ENCODE results near the gene PPARG.
"Not testable (repeated sequence)": the region's sequence is repeated elsewhere in the genome, so short reads cannot be mapped to it uniquely, and the experiment has no call there.

Gene PPARG

DNA sequence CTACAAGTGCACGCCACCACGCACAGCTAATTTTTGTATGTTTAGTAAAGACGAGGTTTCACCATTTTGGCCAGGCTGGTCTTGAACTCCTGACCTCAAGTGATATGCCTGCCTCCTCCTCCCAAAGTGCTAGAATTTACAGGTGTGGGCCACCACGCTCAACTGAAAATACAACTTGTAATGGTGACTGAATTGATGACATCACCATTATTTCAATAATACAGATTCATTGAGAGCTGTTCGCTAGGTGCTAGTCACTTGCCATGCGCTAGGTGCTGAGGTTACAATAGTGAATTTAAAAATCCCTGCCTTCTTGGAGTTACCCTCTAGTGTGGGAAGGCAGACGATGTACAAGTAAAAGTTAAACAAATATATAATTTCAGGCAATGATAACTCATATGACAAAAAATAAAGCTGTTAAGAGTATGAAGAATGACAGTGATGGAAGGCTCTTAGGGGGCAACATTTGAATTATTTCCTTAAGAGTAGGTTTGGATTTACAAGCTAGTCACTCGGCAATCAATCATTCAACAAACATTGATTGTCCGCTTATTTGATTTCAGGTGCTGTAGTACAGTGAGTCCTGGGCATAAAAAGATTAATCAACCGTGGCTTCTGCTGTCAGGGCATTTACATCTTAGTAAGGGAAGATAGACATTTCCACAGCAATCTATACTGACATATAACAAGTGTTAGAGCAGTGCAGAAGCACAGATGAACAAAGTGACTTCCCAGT lies 9.1 kb upstream of the PPARG start:
- DNase-seq, result no peak

DNA sequence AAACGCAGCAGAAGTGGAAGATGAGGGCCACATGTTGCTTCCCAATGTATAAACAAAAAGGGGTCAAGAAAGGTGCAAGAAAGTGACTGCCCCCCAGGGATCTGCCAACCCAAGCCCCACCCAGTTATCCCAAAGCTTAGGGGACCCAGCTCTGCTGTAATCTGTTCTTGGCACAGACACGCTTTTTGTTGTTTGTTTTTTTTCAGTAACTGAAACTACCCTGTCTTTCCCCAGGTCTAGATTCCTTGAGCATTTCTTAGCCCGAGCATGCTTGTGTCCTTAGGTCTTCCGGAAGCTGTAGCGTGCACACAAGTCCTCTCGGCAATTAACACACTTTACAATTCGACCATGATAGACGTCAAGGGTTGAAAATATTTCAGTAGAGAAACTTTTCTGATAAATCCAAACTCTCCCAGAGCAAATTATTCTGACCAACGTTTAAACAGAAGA lies 8.5 kb upstream of the PPARG start:
- DNase-seq, result no peak

DNA sequence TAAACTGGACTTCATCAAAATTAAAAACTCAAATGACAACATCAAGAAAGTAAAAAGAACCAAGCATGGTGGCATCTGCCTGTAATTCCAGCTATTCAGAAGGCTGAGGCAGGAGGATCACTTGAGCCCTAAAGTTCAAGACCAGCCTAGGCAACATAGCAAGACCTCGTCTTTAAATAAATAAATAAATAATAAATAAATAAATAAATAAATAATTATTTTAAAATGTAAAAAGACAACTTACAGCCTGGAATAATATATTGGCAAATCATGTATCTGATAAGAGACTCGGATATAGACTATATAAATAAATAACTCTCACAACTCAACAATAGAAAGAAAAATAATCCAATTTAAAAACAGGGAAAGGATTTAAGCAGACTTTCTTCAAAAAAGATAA lies 4.3 kb upstream of the PPARG start:
- no peak for DNase-seq

DNA sequence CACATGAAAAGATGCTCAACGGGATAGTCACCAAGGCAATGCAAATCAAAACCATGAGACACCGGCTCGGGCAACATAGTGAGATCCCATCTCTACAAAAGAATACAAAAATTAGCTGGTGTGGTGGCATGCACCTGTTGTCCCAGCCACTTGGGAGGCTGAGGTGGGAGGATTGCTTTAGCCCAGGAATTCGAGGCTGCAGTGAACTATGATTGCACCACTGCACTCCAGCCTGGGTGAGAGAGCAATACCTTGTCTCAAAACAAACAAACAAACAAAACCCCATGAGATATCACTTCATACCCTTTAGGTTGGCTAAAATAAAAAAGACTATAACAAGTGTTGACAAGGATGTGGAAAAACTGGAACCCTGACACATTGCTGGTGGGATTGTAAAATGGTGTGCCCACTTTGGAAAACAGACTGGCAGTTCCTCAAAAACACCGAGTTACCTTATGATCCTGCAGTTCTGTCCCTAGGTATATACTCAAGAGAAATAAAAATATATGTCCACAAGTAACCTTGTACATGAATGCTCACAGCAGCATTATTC lies 3.8 kb upstream of the PPARG start:
- no peak for DNase-seq

DNA sequence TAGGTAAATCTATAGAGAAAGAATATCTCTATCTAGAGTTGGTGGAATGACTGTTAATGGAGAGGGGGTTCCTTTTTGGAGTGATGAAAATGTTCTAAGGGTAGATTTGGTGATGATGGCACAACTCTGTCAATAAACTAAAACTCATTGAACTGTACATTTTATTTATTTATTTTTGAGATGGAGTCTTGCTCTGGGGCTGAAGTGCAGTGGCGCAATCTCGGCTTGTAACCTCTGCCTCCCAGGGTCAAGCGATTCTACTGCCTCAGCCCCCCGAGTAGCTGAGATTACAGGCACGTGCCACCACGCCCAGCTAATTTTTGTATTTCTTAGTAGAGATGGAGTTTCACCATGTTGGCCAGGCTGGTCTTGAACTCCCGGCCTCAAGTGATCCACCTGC lies 3.1 kb upstream of the PPARG start:
- not testable (repeated sequence) for DNase-seq

DNA sequence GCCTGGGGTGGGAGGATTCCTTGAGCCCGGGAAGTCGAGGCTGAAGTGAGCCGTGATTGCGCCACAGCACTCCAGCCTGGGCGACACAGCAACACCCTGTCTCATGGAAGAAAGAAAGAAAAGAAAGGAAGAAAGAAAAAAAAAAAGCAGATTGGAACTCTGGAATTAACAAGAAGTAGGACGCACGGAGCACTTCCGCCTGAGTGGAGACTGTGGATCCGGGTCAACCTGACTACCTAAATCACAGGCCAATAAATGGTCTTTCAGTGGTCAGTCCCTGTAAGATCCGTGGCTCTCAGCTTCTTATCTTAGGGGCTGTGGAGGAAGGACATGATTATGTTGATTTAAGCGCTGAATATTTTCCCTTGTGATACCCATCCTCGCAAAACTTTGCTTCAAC lies 2.4 kb upstream of the PPARG start:
- DNase-seq, result no peak

DNA sequence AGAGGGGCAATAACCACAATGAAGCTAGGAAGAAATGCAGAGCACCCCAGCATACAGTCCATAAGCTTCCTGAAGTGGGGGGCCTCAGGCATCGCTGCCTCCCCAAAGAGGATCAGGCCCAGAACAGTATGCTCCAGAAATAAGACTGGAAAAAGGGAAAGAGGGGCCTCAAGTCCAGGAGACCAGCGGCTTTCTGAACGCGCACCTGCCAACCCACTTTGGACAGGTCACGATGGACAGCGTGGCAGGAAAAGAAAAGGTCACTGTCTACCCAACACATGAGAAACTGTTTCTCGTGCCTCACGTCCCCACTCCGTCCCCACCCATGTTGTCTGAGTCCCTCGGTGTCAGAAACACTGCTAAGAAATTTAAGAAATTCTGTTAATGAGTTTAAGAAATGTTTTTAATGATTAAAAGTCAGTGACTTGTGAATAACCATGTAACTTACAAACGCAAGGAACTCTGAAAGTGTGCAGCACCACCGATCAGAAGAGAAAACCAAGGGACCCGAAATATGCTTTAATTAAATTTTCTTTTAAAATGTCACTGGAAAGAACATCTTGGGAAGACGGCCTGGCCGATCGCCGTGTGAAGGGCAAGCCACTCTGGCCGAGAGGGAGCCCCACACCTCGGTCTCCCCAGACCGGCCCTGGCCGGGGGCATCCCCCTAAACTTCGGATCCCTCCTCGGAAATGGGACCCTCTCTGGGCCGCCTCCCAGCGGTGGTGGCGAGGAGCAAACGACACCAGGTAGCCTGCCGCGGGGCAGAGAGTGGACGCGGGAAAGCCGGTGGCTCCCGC lies 1.7 kb upstream of the PPARG start:
- peak in 1 of 2 donors; percentile 30 for DNase-seq

DNA sequence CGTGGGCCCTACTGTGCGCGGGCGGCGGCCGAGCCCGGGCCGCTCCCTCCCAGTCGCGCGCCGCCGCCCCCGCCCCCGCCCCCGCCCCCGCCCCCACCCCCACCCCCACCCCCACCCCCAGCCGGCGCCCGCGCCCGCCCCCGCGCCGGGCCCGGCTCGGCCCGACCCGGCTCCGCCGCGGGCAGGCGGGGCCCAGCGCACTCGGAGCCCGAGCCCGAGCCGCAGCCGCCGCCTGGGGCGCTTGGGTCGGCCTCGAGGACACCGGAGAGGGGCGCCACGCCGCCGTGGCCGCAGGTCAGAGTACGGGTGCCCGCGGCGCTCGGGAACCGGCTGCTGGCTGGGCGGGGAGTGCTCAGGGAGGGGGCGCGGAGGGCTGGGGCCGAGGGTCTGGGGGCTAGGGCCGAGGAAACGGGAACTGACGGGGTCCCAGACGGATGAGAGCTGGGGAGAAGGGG lies 1.1 kb upstream of the PPARG start:
- peak; percentile 48 to 64 for DNase-seq

DNA sequence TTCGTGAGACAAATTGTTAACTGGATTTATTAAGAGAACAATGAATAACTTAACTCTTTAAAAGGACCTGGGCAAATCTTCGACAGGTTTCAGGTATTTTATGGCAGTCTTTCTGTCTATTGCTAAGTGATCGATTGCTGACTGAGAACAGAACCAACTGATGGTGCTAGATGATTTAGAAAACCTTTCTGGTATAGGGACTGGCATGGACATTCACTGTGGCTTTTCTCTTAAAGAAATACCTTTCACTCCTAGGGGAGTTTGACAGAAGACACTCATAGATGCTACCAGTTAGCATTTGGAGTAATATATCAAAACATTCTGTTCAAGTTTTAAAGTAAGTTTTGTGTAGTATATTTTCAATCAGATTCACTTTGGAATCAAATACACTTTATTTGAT lies 654 bp downstream of the PPARG start:
- DNase-seq, result no peak

DNA sequence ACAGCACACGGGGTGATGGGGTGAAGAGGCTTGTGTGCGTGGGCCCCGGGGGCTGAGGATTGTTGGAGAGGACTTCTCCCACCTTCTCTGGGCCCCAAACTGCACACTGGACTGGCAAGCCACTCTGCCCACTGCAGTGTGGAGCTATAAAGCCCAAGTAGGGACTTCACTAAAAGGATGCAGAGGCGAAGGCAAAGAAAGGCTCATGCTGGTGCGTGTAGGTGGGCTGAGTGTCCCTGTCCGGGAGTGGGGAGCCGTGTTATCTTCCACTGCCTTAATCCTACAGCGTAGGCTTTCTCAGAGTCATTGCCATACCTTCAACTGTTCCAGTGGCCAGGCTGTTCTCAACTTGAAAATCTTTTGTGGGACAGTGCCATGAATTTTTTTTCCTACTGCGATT lies 3.9 kb downstream of the PPARG start:
- no peak for DNase-seq

DNA sequence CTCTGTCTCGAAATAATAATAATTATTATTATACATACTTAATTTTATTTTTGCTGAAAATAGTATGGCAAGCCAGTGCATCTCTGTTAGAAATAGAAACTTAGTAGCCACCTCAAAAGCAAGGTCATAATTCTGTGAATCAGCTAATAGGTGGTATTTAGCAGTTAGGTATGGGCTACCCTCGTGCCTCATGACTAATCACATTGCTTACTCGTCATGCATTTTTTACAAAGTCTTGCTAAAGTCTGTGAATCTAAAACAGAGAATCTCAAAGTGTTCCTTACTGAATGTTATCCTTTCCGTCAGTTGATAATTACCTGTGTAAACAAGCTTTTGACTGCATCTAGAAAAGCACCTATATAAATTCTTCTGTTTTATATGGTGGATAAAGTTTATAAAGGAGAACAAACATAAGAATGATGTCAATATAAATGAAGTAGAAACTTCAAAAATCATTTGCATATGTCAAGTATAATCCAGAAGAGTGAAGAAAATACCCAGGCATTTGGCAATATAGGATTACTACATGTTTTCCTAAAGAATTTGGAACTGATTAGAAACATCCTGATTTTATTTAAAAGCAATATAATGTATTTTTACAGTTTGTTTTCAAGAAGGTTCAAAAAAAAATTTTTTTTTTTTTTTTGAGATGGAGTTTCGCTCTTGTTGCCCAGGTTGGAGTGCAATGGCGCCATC lies 6.2 kb downstream of the PPARG start:
- no peak for DNase-seq

DNA sequence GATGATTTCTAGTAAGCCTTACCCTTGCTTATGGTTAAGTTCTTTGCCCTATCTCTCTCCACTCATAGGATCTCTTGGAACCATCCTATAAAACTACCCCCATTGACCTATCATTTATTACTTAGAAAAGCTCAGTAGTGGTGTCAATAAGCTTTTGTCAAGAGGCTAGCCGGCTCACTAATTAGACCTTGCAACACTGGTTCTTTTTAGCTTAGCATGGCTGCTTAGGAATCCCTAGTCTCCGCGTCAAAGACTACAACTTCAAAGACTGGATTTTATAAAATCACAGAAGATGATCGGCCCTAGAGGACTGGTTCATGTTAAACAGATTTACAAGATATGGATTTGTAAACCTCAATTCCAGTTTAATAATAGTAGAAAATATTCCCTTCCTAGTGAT lies 7.6 kb downstream of the PPARG start:
- no peak for DNase-seq

DNA sequence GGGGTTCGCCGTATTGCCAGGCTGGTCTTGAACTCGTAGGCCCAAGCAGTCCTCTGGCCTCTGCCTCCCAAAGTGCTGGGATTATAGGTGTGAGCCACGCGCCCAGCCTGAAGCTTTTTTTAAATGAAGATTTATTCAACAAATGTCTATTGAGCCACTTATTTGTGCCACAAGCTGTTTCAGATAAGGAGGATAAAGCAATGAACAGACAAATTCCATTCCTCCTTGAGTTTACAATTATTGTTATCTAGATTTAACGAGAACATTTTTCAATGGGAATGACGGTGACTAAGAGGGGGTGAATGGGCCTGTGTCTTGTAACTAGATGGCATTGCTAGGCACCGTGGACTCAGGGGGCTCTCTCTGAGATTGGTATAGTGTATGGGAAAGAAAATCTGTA lies 10.2 kb downstream of the PPARG start:
- no peak for DNase-seq

DNA sequence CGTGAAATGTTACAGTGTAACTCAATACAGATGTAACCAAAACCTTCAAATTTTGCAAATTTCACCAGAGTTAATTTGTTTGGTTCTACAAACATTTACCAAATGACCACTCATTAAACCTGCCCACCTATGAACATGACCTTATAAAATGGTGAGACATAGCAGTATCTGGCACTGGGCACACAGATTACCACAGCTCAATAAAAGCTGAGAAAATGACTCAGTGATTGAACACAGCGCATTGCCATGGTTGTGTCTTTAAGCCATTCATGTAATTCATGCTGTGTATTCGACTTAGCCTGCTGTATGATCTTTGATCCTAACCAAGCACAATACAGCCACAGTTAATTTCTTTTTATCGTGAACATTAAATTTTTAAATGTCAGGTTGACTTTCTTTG lies 11.3 kb downstream of the PPARG start:
- no peak for DNase-seq

DNA sequence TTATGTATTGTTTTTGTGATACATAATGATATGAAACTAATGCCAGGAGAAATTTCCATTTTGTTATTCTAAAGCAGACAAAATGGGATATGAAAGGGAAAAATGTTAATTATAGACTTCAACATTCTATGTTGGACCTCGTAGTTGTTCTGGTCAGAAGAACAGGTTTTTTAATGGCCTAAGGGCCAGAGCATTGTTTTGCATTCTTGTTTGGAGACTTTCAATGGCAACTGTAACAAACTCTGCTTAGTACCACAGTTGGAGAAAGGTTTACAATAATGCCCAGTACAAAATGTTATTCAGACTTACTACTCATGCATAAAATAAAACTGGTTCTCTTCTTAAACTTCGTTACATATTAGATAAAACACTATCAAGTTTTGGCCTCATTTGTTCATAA lies 12.2 kb downstream of the PPARG start:
- no peak for DNase-seq

DNA sequence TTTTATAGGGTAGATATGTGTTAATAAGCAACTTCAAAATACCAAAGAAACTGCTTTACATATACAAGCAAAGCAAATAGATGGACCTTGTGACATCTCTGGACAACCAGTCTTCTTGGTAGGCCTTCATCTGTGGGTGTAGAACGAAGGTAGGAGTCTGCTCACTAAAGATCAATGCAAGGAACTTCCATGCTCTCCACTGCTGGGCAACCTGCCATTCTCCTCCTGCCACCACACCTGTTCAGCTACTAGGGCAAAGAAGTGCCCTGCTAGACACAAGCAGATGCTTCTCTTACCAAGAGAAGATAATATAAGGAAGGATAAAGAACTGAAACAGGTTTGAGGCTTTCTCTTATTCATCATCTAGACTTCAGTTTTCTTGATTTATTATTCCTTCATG lies 12.6 kb downstream of the PPARG start:
- DNase-seq, result no peak

DNA sequence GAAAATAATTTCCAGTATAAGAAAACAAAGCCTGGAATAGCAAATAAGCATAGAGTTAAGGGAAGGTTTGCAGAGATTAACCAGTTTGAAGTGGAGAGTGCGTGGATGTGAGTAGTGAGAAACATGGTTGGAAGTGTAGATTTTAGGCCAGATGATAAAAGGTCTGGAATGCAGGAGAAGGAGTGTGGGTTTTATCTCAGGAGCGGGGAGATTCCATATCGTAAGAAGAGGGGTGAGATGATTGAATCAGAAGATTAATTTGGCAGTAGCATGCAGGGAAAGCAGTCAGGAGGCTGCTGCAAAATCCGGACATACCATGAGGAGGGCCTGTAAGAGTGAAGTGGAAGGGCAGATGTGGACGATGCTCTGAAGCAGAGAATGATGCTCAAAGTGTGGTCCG lies 13.7 kb downstream of the PPARG start:
- no peak for DNase-seq

DNA sequence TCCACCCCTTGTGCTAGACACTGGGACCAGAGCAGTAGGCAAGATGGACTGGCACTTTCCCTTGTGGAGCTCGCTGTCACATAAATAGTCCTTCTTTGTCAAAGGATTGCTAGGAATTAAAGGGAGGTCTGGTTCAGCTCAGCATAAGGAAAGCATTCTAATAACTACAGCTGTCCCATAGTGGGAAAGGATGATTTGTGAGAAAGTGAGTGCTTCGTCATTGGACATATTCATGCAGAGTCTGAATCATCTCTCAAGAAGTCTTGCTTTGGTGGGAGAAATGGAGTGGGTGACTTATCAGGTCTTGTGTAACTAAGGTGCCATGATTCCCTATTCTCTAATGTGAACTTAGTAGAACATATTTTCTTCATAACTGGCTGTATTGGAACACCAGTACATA lies 14.7 kb downstream of the PPARG start:
- peak; percentile 88 to 89 for DNase-seq

DNA sequence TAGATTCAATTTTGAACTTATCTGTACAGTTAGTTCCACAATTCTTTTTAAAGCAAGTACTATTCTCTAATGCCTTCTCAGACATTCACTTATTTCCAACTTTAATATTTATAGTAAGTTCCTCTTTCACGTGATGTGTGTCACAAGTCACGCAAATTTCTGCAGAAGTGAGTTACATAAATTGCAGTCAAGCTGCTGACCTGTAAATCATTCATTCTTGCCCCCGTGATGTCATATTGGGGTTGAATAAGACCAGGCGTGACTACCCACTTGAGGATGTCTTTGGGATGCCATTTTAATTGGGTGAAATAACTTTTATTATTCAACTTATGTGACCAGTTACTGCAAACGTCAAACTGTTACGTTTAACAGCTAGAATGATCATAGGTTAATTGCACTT lies 15.1 kb downstream of the PPARG start:
- DNase-seq, result peak; percentile 95 to 96

DNA sequence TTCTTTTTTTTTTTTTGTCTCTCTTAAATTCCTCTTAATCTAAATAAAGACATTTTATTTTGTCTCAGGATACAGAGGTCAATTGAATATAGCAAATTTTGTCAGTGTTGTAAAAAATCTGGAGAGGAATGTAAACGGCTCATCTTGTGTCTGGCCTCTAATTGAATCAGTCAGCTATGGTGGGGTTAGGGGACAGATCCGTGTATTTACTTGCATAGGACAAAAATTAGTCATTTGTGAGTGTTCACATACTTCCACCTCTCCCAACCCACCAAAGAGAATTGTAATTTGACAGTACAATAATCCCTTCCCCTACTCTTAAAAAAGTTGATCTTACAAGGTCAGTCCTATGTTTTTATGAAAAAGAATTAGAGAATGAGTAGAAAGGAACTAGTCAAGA lies 18.3 kb downstream of the PPARG start:
- DNase-seq, result no peak

DNA sequence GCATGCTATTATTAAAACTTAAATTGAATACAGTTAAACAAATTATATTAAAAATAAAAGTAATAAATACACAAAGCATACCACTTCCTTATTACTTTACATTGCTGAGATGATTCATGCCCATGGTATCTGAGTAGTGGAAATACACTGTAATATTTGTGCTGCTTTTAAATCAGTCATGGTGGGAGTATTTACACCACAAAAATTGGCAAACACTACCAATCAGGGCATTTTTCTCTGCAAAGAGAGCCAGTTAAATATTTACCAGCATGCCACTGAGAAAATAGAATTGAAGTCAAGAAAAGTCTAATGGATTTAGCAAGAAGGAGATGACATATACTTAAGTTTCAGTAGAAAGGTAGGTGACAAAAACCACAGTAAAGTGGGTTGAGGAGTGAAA lies 19.6 kb downstream of the PPARG start:
- DNase-seq, result peak; percentile 73 to 80

DNA sequence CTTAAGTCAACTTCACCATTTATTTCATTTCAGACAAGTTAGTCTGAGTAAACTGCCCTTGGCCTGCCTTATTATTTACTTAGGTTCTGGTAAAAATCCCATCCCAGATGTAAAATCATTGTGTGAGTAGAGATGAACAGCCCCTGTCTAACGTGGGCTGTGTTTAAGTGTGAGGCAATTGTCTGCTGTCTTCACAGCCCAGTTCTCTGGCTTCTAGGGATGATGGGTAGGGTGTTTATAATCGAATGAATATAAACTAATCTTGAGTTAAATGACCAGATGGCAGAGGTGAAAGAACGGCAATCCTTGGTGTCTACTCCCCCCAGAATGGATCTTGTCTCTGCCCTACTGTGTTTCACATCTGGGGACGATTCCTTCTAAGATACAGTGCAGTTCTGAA lies 20.8 kb downstream of the PPARG start:
- no peak for DNase-seq

DNA sequence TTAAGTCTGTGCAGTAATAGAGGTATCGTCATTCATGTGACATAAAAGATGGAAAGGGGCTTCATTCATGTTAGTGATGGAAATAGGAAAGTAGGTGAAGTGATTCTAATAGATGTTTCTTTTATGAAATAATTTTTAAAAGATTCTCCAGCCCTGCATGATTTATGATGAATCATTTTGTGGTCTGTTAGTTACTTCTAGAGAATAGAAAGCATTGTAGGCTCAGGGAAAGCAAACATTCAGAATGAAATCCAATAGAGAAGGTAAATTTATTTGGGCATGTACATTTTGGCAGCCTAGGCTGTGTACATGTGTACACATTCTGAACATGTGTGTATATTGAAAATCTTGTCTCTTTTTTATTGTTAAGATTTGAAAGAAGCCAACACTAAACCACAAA lies 23.1 kb downstream of the PPARG start:
- DNase-seq, result no peak
